H1 (cell line): ENCODE results near the gene MARK1. TPM values are rescaled to one million over a fixed set of nuclear protein-coding genes. Genes with fewer than 3 reads are reported as not detected.

ENCODE experiments used
- CHD1 ChIP-seq: IDR thresholded peaks from 2 replicates; pipeline ENCODE4 v1.6.1; 2012; ENCODE audit warnings: low read depth, low read length, improper control_type of control experiment
- HDAC6 ChIP-seq: IDR thresholded peaks from one replicate; pipeline ENCODE4 v1.7.1; 2012; ENCODE audit warnings: low read depth, mild to moderate bottlenecking, inconsistent platforms, low read length, moderate library complexity
- MAFK ChIP-seq: IDR thresholded peaks from 2 replicates; pipeline ENCODE4 v1.6.1; 2012; ENCODE audit warnings: low read depth, mild to moderate bottlenecking, improper control_type of control experiment, low read length
- RBBP5 ChIP-seq: IDR thresholded peaks from 2 replicates; pipeline ENCODE4 v1.7.1; 2012; ENCODE audit warnings: low read depth, mild to moderate bottlenecking, inconsistent platforms, low read length, moderate library complexity, borderline replicate concordance
- RNF2 ChIP-seq: fragments of 200-900, 300-1000 bp; sonication (generic); IDR thresholded peaks from 2 replicates; pipeline ENCODE4 v1.7.1; 2016; ENCODE audit warnings: borderline replicate concordance, low read depth, mild to moderate bottlenecking, antibody characterized with exemption, low read length; ENCODE audit not compliant: poor library complexity, severe bottlenecking; ENCODE audit errors: missing control alignments
- RXRA ChIP-seq: IDR thresholded peaks from 2 replicates; pipeline ENCODE4 v1.6.1; 2011; ENCODE audit warnings: low read depth, mild to moderate bottlenecking, low read length, moderate library complexity; ENCODE audit not compliant: insufficient read depth
- polyA plus RNA-seq, 7 experiments: library from polyadenylated mRNA; depleted of rRNA in 3 of 7; stranded (reverse) in 5 of 7; unstranded in 2 of 7; fragments of >200 nt in 5 of 7; fragments of 200-250 nt in 2 of 7; gene quantifications; 1 replicate in 5 of 7; 2 replicates in 1 of 7; 4 replicates in 1 of 7; pipeline versions ENCODE4 v1.2.1 to v1.2.3, GENCODE V29; 2011 to 2013; ENCODE audit warnings: missing spikeins in 2 of 7, mixed read lengths in 2 of 7
- total RNA-seq: library from RNA; stranded (reverse); fragmentation: NEBNext Ultra II Directional; extraction: Animal tissue kit (Norgen Biotek cat#: 25700); gene quantifications from 2 replicates; pipeline ENCODE4 v1.2.1, GENCODE V29; 2021

Gene MARK1
- total and polyA plus RNA-seq, 2 of the 8 experiments (the other 6 are each of a cell fraction or from before 2014, with no cell fraction given): 5.5 to 20.5 TPM

GRCh38 chr1:220504329-220504728 lies 23.6 kb upstream of the MARK1 start (continued):
- TF ChIP-seq RBBP5: no peak
- no peak for TF ChIP-seq HDAC6
- TF ChIP-seq RNF2: no peak
- no peak for TF ChIP-seq CHD1
- TF ChIP-seq MAFK: no peak
- TF ChIP-seq RXRA: no peak
- TF ChIP-seq, all 59 proteins: peak for 0
